ENCODE measurements around the gene RAB8A.
"Not testable (repeated sequence)": the region's sequence is repeated elsewhere in the genome, so short reads cannot be mapped to it uniquely, and the experiment has no call there.

RAB8A gene

DNA sequence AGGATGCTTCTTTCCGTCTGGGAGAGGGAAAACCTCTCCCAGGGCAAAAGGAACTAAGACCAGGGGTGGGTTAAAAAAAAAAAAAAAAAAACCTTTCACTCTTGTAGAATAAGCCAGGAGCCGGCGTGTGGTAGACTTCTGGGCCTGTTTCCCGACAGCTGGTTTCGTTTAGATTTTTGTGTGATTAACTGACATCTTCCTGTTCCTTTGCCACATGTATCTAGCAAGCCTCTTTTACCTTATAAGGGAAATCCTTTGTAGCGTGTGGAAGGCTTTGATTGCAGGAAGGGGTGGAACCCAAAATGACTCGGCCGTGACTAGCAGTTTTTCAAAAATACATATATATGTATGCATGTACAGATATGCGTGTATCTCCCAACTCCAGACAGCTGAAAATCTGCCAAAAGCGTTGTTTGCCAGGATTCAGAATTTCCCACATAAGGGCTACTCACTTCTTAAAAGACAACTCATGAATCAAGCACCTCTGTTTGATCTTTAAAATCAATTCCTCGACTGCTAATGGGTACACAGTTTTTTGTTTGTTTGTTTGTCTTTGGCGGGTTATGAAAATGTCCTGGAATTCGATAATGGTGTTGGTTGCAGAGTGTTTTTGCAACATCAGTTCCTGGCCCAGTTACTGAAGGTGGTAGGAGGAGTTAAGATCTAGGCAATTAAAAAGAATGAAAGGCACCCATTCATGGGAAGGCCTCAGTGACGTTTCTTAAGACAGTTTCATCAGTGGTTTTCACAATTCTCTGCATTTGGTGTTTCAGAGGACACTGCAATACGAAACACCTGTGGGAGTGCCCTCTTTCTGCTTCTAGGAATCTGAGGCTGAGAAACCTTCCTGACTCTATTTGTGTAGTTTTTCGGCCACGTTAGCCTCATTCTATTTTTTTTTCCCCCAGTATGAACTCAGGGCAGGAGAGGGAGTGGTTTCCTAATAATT is 32.7 kb upstream of the RAB8A start:
- DNase-seq (ENCODE audit: low read depth in 3 of 3), result peak in 1 of 3 experiments; percentile 54

DNA sequence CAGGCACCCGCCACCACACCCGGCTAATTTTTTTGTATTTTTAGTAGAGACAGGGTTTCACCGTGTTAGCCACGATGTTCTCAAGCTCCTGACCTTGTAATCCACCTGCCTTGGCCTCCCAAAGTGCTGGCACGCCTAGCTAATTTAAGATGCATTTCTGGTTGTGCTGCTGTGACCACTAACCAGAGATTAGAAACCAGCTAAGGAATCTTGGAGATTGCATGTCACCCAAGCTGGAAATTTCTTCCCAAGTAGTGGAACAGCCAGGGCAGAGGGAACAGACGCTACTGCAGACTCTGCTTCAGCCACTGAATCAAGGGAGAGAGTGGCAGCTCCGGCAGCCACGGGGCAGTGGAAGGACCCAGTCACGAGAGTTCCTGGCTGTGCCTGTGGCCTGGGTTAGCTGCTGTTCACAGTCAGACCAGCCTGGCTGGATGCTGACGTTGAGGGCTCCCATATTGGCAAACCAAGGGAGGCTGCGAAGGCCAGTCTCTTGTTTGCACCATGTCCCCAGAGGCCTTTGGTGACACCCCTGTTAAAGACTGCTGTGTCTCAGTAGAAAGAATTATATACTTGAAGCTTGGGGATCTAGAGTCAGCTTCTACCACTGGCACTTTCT is 27.5 kb upstream of the RAB8A start:
- DNase-seq (ENCODE audit: low read depth in 3 of 3), result no peak

DNA sequence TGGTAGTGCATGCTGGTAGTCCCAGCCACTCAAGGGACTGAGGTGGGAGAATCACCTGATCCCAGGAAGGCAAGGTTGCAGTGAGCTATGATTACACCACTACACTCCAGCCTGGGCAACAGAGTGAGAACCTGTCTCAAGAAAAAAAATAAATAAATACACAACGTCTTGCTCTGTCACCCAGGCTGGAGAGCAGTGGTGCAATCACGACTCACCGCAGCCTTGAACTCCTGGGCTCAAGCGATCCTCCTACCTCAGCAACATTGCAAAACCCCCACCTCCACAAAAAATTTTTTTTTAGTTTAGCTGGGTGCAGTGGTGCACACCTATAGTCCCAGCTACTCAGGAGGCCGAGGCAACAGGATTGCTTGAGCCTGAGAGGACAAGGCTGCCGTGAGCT is 26.6 kb upstream of the RAB8A start:
- no peak for DNase-seq (ENCODE audit: low read depth in 3 of 3)

DNA sequence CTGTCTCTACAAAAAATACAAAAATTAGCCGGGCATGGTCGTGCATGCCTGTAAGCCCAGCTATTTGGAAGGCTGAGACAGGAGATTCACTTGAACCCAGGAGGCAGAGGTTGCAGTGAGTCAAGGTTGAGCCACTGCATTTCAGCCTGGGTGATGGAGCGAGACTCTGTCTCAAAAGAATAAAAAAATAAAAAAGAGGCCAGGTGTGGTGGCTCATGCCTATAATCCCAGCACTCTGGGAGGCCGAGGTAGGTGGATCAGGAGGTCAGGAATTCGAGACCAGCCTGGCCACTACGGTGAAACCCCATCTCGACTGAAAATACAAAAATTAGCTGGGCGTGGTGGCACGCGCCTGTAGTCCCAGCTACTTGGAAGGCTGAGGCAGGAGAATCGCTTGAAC is 24.3 kb upstream of the RAB8A start:
- not testable (repeated sequence) for DNase-seq (ENCODE audit: low read depth in 3 of 3)

DNA sequence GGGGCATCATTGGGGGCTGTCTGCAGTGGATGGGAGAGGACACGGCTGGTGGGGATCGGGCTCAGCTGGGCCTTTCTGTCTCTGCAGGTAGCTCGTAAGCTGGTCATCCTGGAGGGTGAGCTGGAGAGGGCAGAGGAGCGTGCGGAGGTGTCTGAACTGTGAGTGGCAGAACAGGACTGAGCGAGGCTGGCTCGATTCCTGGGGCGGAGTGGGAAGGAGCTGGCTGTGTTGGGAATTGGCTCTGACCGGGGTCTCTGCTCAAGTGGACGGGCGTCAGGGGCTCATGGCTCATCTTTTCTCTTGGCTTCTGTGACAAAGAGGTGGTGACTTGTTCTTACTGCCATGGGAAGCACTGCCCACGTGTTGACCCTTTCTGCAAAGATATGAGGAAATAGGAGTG is 23.7 kb upstream of the RAB8A start:
- no peak for DNase-seq (ENCODE audit: low read depth in 3 of 3)

DNA sequence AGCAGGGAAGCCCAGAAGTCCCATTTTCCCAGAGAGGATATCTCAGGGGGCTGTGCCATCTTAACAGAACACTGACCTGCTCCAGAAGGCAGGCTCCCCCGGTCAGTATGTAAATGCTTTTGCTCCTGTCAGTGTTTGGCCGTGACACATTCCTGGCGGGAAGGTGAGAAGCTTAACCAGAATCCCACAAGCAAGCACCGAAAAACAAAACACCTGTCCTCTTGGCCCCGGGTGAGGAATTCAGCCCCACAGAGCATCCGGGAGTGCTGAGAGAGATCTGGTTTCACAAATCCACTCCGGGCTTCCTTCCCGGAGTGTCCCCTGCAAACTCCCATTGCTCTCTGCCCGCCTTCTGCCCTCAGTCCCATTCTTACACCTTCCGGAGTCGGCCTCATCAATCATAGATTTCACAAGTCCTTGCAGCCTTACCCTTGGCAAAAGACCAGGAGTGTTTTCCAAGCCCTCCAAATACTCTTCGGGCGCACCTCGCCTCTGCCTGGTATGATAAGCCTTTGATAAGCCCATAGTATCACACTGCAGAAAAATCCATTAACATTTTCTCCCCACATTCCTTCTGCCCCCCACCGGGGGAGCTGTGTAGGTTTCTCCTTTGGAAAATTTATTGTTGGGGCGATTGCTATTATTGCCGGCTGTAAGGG is 23.2 kb upstream of the RAB8A start:
- DNase-seq (ENCODE audit: low read depth in 3 of 3), result no peak

DNA sequence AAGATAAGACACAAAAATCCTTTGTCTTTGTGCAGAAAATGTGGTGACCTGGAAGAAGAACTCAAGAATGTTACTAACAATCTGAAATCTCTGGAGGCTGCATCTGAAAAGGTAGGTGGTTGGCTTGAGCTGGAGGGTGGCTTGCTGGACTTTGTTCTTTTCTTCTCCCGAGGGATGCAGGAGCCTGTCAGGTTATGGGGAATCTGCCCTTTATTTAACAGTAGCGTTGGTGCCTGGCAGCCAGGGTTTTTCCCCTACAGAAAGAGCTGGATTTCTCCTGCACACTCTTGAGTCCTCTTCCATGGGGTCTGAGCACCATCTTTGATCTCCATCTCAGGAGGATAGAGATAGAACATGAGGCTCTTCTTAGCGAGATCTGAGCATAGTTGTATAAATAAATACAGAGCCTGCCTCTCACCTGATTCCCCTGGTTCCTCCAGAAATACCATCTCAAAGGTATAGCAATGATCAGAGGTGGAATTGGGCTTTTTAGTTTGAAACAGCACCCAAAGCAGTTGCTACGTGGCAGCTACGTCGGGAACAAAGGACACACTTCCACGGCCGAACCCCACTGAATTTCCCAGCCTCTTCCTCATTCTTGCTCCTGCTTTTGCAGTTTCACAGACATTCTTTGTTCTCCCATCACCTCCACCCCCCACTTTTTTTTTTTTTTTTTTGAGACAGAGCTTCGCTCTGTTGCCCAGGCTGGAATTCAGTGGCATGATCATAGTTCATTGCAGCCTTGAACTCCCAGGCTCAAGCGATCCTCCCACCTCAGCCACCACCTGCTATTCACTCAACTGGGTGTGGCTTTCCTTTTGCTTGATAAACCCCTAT is 22.5 kb upstream of the RAB8A start:
- DNase-seq (ENCODE audit: low read depth in 3 of 3), result no peak

DNA sequence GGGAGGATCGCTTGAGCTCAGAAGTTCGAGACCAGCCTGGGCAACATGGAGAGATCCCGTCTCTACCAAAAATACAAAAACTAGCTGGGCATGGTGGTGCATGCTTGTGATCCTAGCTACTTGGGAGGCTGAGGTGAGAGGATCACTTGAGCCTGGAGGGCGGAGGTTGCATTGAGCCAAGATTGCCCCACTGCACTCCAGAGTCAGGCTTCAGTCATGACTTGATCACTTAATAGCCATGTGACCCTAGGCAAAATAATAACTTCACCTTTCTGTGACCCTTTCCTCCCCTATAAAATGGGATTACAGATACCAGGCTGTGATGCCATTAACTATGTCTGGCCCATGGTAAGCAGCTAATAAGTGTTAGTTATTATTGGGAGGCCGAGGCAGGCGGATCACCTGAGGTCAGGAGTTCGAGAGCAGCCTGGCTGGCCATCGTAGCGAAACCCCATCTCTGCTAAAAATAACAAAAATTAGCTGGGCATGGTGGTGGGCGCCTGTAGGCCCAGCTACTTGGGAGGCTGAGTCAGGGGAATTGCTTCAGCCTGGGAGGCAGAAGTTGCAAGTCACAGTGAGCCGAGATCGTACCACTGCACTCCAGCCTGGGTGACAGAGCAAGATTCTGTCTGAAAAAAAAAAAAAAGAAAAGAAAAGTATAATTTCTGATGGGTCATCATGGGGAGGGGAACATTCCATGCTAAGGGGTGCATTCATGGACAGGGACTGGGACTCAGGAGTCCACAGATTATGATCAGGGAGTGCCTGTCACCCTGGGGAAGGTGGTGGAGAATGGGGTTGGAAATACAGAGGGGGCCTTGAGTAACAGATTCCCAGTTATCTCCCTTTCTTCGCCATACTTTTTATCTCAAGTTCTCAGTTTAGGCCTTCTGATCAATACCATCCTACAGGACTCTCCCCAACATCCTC is 19.9 kb upstream of the RAB8A start:
- DNase-seq (ENCODE audit: low read depth in 3 of 3), result no peak

DNA sequence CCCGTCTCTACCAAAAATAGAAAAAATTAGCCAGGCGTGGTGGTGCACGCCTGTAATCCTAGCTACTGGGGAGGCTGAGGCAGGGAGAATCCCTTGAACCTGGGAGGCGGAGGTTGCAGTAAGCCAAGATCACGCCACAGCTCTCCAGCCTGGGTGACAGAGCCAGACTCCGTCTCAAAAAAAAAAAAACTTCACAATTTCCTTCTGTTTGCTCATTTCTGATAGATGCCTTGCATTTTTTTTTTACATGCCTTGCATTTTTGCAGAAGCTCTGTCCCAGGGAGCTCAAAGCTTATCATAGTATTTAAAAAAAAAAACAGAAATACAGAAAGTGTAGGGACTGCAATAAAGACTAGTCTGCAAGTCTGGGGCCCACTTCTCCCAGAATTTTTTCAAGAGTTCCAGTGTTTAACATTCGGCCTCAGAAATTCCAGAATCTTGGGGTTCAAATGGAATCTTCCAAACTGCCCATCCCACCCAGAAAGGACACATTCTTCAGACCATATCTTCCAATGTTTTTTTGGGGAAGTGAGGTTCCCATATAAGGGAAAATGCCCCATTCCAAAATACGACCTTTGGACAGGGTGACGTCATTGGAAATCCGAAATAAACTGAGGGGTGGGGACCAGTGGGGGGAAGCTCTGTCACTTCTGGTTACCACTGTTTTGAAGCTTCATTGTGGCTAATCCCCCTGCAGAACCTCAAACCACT is 17.2 kb upstream of the RAB8A start:
- DNase-seq (ENCODE audit: low read depth in 3 of 3), result no peak

DNA sequence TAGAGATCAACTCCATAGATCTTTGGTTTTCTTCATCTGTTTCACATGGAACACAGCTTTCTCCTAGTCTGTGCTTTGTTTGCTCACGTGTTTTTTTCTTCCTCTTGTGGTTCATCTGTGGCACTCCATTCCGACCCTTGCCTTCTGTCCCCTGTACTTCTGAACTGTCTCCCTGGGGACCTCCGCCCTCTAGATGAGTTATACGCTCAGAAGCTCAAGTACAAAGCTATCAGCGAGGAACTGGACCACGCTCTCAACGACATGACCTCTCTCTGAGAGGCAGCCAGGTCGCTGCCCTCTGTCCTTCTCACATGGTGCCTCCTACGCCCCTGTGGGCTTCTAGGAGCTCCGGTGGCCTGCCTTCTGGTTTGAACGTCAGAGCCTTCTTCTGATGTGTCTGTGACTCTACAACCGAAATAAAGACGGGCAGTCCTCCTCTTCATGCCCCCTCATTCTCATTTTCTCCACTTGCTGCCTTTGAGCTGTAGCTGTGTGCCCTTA is 16.6 kb upstream of the RAB8A start:
- no peak for DNase-seq (ENCODE audit: low read depth in 3 of 3)

DNA sequence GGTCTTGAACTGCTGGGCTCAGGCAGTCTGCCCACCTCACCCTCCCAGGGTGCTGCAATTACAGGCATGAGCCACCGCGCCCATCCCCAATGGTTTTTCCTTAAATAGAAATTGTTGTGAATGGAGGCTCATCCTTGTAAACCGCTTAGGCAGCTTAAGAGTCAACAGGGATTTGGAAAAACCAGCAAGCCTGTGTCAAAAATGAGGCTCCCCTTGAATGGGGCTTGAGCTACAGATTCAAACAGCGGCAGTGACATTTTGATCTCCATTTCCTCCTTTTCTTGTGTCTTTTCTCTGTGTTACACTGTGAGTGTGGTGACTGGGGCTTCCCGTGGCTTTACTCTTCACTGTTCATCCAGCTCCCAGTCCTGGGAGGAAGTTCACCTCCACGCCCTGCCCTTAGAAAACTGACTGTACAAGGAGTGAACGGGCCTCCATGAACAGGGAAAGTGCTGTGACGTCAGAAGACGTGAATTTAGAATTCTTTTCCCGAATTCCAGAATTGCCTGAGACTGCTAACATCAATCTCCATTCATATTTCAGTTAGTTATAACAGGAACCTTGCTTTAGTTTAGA is 15.3 kb upstream of the RAB8A start:
- no peak for DNase-seq (ENCODE audit: low read depth in 3 of 3)

DNA sequence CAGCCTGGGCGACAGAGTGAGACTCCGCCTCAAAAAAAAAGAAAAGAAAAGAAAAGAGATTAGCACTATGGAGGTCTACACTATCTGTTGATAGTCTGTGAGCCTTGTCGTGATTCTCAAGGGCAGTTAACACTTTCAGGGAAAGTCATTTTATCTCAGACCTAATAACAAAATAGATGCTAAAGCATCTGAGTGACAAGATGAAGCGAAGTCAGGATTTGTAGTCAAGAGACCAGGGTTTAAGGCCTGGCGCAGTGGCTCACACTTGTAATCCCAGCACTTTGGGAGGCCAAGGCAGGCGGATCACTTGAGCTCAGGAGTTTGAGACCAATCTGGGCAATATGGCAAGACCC is 13.3 kb upstream of the RAB8A start:
- DNase-seq (ENCODE audit: low read depth in 3 of 3), result no peak

DNA sequence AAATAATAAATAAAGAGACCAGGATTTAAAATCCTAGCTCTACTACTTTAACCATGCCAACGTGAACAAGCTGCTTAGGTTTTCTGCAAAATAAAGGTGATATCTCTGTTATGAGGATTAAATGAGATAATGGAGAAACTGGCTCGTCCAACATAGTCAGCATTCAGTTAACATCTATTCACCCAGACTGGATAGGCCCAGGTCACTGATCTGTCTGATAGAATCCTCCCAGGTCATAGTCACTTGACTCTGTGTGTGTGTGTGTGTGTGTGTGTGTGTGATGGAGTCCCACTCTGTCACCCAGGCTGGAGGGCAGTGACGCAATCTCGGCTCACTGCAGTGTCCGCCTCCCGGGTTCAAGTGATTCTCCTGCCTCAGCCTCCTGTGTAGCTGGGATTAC is 12.9 kb upstream of the RAB8A start:
- DNase-seq (ENCODE audit: low read depth in 3 of 3), result no peak

DNA sequence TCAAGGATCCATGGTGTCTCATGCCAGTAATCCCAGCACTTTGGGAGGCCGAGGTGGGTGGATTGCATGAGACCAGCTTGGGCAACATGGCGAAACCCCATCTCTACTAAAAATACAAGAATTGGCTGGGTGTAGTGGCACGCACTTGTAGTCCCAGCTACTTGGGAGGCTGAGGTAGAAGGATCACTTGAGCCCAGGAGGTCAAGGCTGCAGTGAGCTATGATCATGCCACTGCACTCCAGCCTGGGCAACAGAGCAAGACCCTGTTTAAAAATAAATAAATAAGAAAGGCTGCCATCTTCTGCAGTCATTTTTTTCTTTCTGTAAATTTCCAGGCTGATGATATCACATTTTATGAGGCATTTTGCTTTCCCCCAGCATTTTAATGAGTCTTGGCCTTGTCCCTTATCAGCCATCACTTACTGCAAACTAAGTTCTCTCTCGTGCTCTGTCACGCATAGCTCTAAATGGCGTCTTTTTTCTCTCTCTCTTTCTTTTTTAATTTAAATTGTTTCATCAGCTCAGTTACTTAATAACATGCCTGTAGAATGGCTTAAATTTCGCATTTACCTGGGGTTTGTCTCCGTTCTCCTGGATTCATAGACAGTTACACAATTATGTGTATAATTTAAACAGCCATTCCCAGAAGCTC is 12.2 kb upstream of the RAB8A start:
- DNase-seq (ENCODE audit: low read depth in 3 of 3), result not testable (repeated sequence)

DNA sequence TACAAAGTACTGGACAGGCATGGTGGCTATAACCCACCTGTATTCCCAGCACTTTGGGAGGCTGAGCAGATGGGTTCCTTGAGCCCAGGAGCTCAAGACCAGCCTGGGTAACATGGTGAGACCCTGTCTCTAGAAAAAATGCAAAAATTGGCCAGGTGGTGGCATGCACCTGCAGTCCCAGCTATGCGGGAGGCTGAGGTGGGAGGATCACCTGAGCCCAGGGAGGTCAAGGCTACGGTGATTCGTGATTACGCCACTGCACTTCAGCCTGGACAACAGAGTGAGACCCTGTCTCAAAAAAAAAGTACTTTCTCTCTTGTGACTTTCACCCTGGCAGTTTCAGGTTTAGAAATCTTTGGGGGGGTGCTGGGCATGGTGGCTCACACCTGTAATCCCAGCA is 11.2 kb upstream of the RAB8A start:
- DNase-seq (ENCODE audit: low read depth in 3 of 3), result no peak

DNA sequence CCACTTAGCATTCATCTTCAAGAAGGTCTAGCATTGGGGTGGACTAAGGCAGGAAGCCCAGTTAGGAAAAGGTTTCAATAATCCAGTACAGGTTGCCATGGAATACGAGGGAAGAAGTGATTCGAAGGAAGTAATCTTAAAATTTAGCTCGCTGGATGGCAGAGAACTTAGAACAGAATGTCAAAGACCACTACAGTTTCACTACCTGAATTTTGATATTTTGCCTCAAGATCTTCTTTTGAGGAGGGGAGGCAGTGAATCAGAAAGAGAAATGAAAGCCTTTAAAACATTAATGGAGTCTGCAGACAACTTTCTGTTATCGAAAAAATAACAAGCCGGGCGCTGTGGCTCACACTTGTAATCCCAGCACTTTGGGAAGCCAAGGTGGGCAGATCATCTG is 7.0 kb upstream of the RAB8A start:
- DNase-seq (ENCODE audit: low read depth in 3 of 3), result no peak

DNA sequence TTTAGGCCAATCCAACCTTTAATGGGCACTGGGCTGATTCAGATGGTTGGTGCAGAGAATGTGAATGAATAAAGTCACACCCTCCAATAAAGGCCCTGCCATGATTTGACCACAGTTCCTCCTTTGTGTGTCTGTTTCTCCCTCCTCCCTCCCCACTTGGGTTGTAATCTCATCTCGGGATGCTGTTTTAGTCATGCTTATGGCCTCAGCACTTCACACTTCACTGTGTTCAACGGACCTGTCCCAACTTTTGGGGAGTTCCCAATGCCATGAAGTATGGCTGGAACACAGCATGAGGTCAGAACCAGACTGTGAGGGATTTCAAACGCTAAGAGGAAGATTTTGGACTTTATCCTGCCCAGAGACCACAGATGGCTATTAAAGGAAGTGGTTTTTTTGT is 5.6 kb upstream of the RAB8A start:
- no peak for DNase-seq (ENCODE audit: low read depth in 3 of 3)

DNA sequence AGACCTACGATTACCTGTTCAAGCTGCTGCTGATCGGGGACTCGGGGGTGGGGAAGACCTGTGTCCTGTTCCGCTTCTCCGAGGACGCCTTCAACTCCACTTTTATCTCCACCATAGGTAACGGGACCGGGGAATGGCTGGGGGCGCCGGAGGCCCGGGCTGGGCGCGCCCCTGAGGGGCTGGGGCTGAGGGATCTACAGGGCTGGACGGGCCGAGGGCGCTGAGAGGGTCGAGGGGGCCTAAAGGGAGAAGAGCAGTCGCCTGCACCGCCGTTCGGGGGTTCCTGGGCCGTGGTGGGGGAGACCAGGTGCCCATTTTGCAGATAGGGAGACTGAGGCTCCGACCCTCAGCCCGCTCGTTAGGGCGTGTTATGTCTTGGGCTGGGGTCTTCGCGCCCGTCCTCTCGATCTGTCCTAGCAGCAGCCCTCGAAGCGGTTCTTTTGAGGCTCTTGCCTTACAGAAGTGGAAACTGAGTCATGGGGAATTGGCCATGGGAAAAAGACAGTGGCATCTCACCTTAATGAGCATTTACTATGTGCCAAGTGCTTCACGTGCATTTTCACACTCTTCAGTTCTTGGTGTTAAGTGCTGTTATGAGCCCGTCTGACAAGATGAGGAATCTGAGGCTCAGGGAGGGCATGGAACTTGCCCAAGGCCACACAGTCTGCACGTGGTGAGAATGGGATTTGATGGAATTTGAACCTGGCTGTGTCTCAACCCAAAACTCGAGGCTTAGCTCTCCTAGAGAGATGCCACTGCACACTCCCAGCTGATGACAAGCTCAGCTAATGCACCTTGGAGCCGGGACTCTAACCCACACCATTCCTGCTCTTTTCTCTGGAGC is 442 bp downstream of the RAB8A start:
- no peak for DNase-seq (ENCODE audit: low read depth in 3 of 3)

Data from stimulated activated CD4-positive, alpha-beta T cell treated with anti-CD3 and anti-CD28 coated beads, TNF-alpha, amount 100 ng/mL, for 24 hours (primary cell).